ENCODE results near the gene ARHGDIG.
"Not testable (repeated sequence)": the region's sequence is repeated elsewhere in the genome, so short reads cannot be mapped to it uniquely, and the experiment has no call there.

The ARHGDIG gene

GRCh38 chr16:318628-319027 is 38.2 kb downstream of the ARHGDIG start:
- DNase-seq (ENCODE audit: low read depth), result no peak
- no peak overlapping the region for H3K4me3 ChIP-seq (ENCODE audit: low read depth, low read length)

- no peak for DNase-seq (ENCODE audit: low read depth)
- H3K4me3 ChIP-seq (ENCODE audit: low read depth, low read length), result no peak overlapping the region
Observed at GRCh38 chr16:320206-320605, 39.8 kb downstream of the ARHGDIG start.

GRCh38 chr16:321532-321931 is 41.1 kb downstream of the ARHGDIG start:
- H3K4me3 ChIP-seq (ENCODE audit: low read depth, low read length), result no peak overlapping the region
- no peak for DNase-seq (ENCODE audit: low read depth)

- no peak for DNase-seq (ENCODE audit: low read depth)
- no peak overlapping the region for H3K4me3 ChIP-seq (ENCODE audit: low read depth, low read length)
Observed at GRCh38 chr16:322476-323143, 42.2 kb downstream of the ARHGDIG start.

- no peak for DNase-seq (ENCODE audit: low read depth)
- no peak overlapping the region for H3K4me3 ChIP-seq (ENCODE audit: low read depth, low read length)
Observed at GRCh38 chr16:324201-324450, 43.7 kb downstream of the ARHGDIG start.

GRCh38 chr16:324451-325334 is 44.3 kb downstream of the ARHGDIG start:
- no peak for DNase-seq (ENCODE audit: low read depth)

GRCh38 chr16:325375-326145 is 45.2 kb downstream of the ARHGDIG start:
- no peak for DNase-seq (ENCODE audit: low read depth)
- H3K4me3 ChIP-seq (ENCODE audit: low read depth, low read length), result no peak overlapping the region

More at GRCh38 chr16:324451-325334, 44.3 kb downstream of the ARHGDIG start:
- no peak overlapping the region for H3K4me3 ChIP-seq (ENCODE audit: low read depth, low read length)

GRCh38 chr16:330741-331140 is 50.4 kb downstream of the ARHGDIG start:
- no peak for DNase-seq (ENCODE audit: low read depth)
- H3K4me3 ChIP-seq (ENCODE audit: low read depth, low read length), result no peak overlapping the region

- DNase-seq (ENCODE audit: low read depth); H3K4me3 ChIP-seq (ENCODE audit: low read depth, low read length): not testable (repeated sequence)
Observed at GRCh38 chr16:331181-331814, 50.9 kb downstream of the ARHGDIG start.
